ENCODE data around the gene CPLX3. TPM values are rescaled to one million over a fixed set of nuclear protein-coding genes. Genes with fewer than 3 reads are reported as not detected.
A peak's percentile ranks its signal among the peaks of the same experiment; 100 is the strongest.

Gene CPLX3
- total RNA-seq, 1 donor from 2014 or later = 0.29 TPM

- H3K4me1 Mint-ChIP-seq (ENCODE audit: low read depth) = no peaks in the 10 kb centered on the region
- H3K36me3 Mint-ChIP-seq (ENCODE audit: low read depth) = no peaks in the 10 kb centered on the region
- H3K27me3 Mint-ChIP-seq (ENCODE audit: insufficient read depth) = peaks cover 12% of the 10 kb centered on the region
- H3K9me3 Mint-ChIP-seq = no peaks in the 10 kb centered on the region
- DNase-seq (ENCODE audit: low spot score) = no peak
- intact Hi-C loops (cut with micrococcal nuclease) = no loop called here
- no peak overlapping the region for H3K4me3 Mint-ChIP-seq
- H3K27ac Mint-ChIP-seq = no peak overlapping the region
These were observed 3.1 kb downstream of the CPLX3 start for GRCh38 chr15:74829486-74829885.

GRCh38 chr15:74829991-74830390, 3.6 kb downstream of the CPLX3 start:
- Mint-ChIP-seq H3K27me3 (ENCODE audit: insufficient read depth) (peaks cover 12% of the 10 kb centered on the region), H3K36me3 (ENCODE audit: low read depth) (peaks cover 1% of the 10 kb centered on the region), H3K4me1 (ENCODE audit: low read depth) (peaks cover 2% of the 10 kb centered on the region), H3K9me3 (no peaks in the 10 kb centered on the region), H3K4me3 (no peak overlapping the region), H3K27ac (no peak overlapping the region)
- intact Hi-C loops (cut with micrococcal nuclease) = no loop called here
- no peak for DNase-seq (ENCODE audit: low spot score)

- H3K4me3 Mint-ChIP-seq = no peak overlapping the region
- no peaks in the 10 kb centered on the region for H3K9me3 Mint-ChIP-seq
- no peak for DNase-seq (ENCODE audit: low spot score)
- intact Hi-C loops (cut with micrococcal nuclease) = no loop called here
- no peak overlapping the region for H3K27ac Mint-ChIP-seq
- peaks cover 8% of the 10 kb centered on the region for H3K4me1 Mint-ChIP-seq (ENCODE audit: low read depth)
- H3K36me3 Mint-ChIP-seq (ENCODE audit: low read depth) = peaks cover 7% of the 10 kb centered on the region
- peaks cover 10% of the 10 kb centered on the region for H3K27me3 Mint-ChIP-seq (ENCODE audit: insufficient read depth)
These were observed 4.4 kb downstream of the CPLX3 start for GRCh38 chr15:74830868-74831267.

- Mint-ChIP-seq H3K36me3 (ENCODE audit: low read depth) (peaks cover 9% of the 10 kb centered on the region), H3K27ac (no peak overlapping the region), H3K4me1 (ENCODE audit: low read depth) (peaks cover 8% of the 10 kb centered on the region), H3K9me3 (no peaks in the 10 kb centered on the region), H3K4me3 (no peak overlapping the region), H3K27me3 (ENCODE audit: insufficient read depth) (peaks cover 9% of the 10 kb centered on the region)
- intact Hi-C loops (cut with micrococcal nuclease) = no loop called here
- no peak for DNase-seq (ENCODE audit: low spot score)
These were observed 5.5 kb downstream of the CPLX3 start for GRCh38 chr15:74831813-74832495.

GRCh38 chr15:74832826-74833225, 6.4 kb downstream of the CPLX3 start:
- intact Hi-C loops (cut with micrococcal nuclease) = no loop called here
- peaks cover 8% of the 10 kb centered on the region for H3K4me1 Mint-ChIP-seq (ENCODE audit: low read depth)
- no peaks in the 10 kb centered on the region for H3K9me3 Mint-ChIP-seq
- peaks cover 2% of the 10 kb centered on the region for H3K27me3 Mint-ChIP-seq (ENCODE audit: insufficient read depth)
- DNase-seq (ENCODE audit: low spot score) = no peak
- no peak overlapping the region for H3K4me3 Mint-ChIP-seq
- peak overlapping the region; percentile 8 for H3K27ac Mint-ChIP-seq
- peaks cover 9% of the 10 kb centered on the region for H3K36me3 Mint-ChIP-seq (ENCODE audit: low read depth)

GRCh38 chr15:74833376-74834107, 7.1 kb downstream of the CPLX3 start:
- H3K36me3 Mint-ChIP-seq (ENCODE audit: low read depth) = peaks cover 9% of the 10 kb centered on the region
- H3K4me3 Mint-ChIP-seq = no peak overlapping the region
- peaks cover 8% of the 10 kb centered on the region for H3K4me1 Mint-ChIP-seq (ENCODE audit: low read depth)
- no peaks in the 10 kb centered on the region for H3K9me3 Mint-ChIP-seq
- no peak overlapping the region for H3K27ac Mint-ChIP-seq
- DNase-seq (ENCODE audit: low spot score) = no peak
- H3K27me3 Mint-ChIP-seq (ENCODE audit: insufficient read depth) = no peaks in the 10 kb centered on the region
- intact Hi-C loops (cut with micrococcal nuclease) = no loop called here

- Mint-ChIP-seq H3K27me3 (ENCODE audit: insufficient read depth) (no peaks in the 10 kb centered on the region), H3K4me1 (ENCODE audit: low read depth) (peaks cover 8% of the 10 kb centered on the region), H3K4me3 (no peak overlapping the region), H3K27ac (peak overlapping the region; percentile 20), H3K36me3 (ENCODE audit: low read depth) (peaks cover 13% of the 10 kb centered on the region), H3K9me3 (no peaks in the 10 kb centered on the region)
- peak; percentile 20 for DNase-seq (ENCODE audit: low spot score)
- intact Hi-C loops (cut with micrococcal nuclease) = loop anchor here (1.0 kb wide), 1 partner anchor 64 kb away; no protein-coding TSS in a partner anchor
These were observed 8.9 kb downstream of the CPLX3 start for GRCh38 chr15:74835312-74835823.

GRCh38 chr15:74836846-74837245, 10.4 kb downstream of the CPLX3 start:
- no peaks in the 10 kb centered on the region for H3K9me3 Mint-ChIP-seq
- DNase-seq (ENCODE audit: low spot score) = no peak
- H3K27ac Mint-ChIP-seq = no peak overlapping the region
- no peaks in the 10 kb centered on the region for H3K27me3 Mint-ChIP-seq (ENCODE audit: insufficient read depth)
- H3K4me1 Mint-ChIP-seq (ENCODE audit: low read depth) = peaks cover 19% of the 10 kb centered on the region
- no peak overlapping the region for H3K4me3 Mint-ChIP-seq
- intact Hi-C loops (cut with micrococcal nuclease) = no loop called here
- H3K36me3 Mint-ChIP-seq (ENCODE audit: low read depth) = peaks cover 21% of the 10 kb centered on the region

- DNase-seq (ENCODE audit: low spot score) = no peak
- Mint-ChIP-seq H3K36me3 (ENCODE audit: low read depth) (peaks cover 24% of the 10 kb centered on the region), H3K27me3 (ENCODE audit: insufficient read depth) (no peaks in the 10 kb centered on the region), H3K4me1 (ENCODE audit: low read depth) (peaks cover 26% of the 10 kb centered on the region), H3K27ac (no peak overlapping the region), H3K9me3 (no peaks in the 10 kb centered on the region), H3K4me3 (no peak overlapping the region)
- intact Hi-C loops (cut with micrococcal nuclease) = no loop called here
These were observed 11.2 kb downstream of the CPLX3 start for GRCh38 chr15:74837482-74838136.

GRCh38 chr15:74838137-74838516, 11.7 kb downstream of the CPLX3 start:
- no peak overlapping the region for H3K27ac Mint-ChIP-seq
- H3K9me3 Mint-ChIP-seq = no peaks in the 10 kb centered on the region
- peaks cover 28% of the 10 kb centered on the region for H3K4me1 Mint-ChIP-seq (ENCODE audit: low read depth)
- intact Hi-C loops (cut with micrococcal nuclease) = no loop called here
- H3K4me3 Mint-ChIP-seq = no peak overlapping the region
- H3K27me3 Mint-ChIP-seq (ENCODE audit: insufficient read depth) = no peaks in the 10 kb centered on the region
- peaks cover 24% of the 10 kb centered on the region for H3K36me3 Mint-ChIP-seq (ENCODE audit: low read depth)
- DNase-seq (ENCODE audit: low spot score) = no peak

GRCh38 chr15:74838746-74839525, 12.5 kb downstream of the CPLX3 start:
- Mint-ChIP-seq H3K4me1 (ENCODE audit: low read depth) (peaks cover 28% of the 10 kb centered on the region), H3K9me3 (no peaks in the 10 kb centered on the region), H3K27me3 (ENCODE audit: insufficient read depth) (no peaks in the 10 kb centered on the region), H3K4me3 (no peak overlapping the region), H3K36me3 (ENCODE audit: low read depth) (peaks cover 24% of the 10 kb centered on the region), H3K27ac (no peak overlapping the region)
- no peak for DNase-seq (ENCODE audit: low spot score)
- intact Hi-C loops (cut with micrococcal nuclease) = no loop called here

GRCh38 chr15:74839526-74840395, 13.3 kb downstream of the CPLX3 start:
- H3K36me3 Mint-ChIP-seq (ENCODE audit: low read depth) = peaks cover 27% of the 10 kb centered on the region
- H3K27me3 Mint-ChIP-seq (ENCODE audit: insufficient read depth) = no peaks in the 10 kb centered on the region
- DNase-seq (ENCODE audit: low spot score) = no peak
- peaks cover 36% of the 10 kb centered on the region for H3K4me1 Mint-ChIP-seq (ENCODE audit: low read depth)
- H3K27ac Mint-ChIP-seq = no peak overlapping the region
- no peak overlapping the region for H3K4me3 Mint-ChIP-seq
- intact Hi-C loops (cut with micrococcal nuclease) = loop anchor here (5.0 kb wide), 1 partner anchor 142 kb away; the partner anchor contains the start of gene EDC3
- H3K9me3 Mint-ChIP-seq = no peaks in the 10 kb centered on the region
